Thoracic aorta (tissue), 2 donors: ENCODE results near the gene SURF4. TPM values are rescaled to one million over a fixed set of nuclear protein-coding genes. Genes with fewer than 3 reads are reported as not detected.

ENCODE experiments used
- ATAC-seq: fragments of 150-250 bp; one replicate; pipeline ENCODE4 v1.8.0; 2017; ENCODE audit warnings: low read depth; ENCODE audit not compliant: insufficient number of reproducible peaks, low FRiP score
- DNase-seq: peaks from one replicate; pipeline ENCODE4 v3.0.0-alpha.2; 2020; ENCODE audit warnings: low spot score
- H3K27ac ChIP-seq, 2 donors: fragments of 200-600 bp; sonication (generic); 1 replicate in 1 of 2; 2 replicates in 1 of 2; pipeline ENCODE4 v1.5.1; 2016; ENCODE audit warnings: mild to moderate bottlenecking in 2 of 2, moderate library complexity in 2 of 2
- H3K27me3 ChIP-seq: fragments of 200-600 bp; sonication (generic); replicated peaks from 2 replicates; pipeline ENCODE4 v1.6.0; 2016; ENCODE audit warnings: mild to moderate bottlenecking; ENCODE audit not compliant: insufficient read depth
- H3K36me3 ChIP-seq: fragments of 200-600 bp; sonication (generic); one replicate; pipeline ENCODE4 v1.5.1; 2016
- H3K4me1 ChIP-seq, 2 donors: fragments of 200-600 bp; sonication (generic); 1 replicate in 1 of 2; 2 replicates in 1 of 2; pipeline versions ENCODE4 v1.5.1 to v1.6.0; 2016; ENCODE audit warnings: low read depth in 2 of 2, mild to moderate bottlenecking in 1 of 2; ENCODE audit not compliant: control insufficient read depth in 1 of 2
- H3K4me3 ChIP-seq: fragments of 200-600 bp; sonication (generic); 2 replicates; pipeline ENCODE4 v1.5.1; 2016; ENCODE audit warnings: mild to moderate bottlenecking
- H3K9me3 ChIP-seq: fragments of 200-600 bp; sonication (generic); 2 replicates; pipeline ENCODE4 v1.5.1; 2016
- CTCF ChIP-seq: fragments of 200-600 bp; sonication (generic); IDR thresholded peaks from one replicate; pipeline ENCODE4 v1.5.1; 2019; ENCODE audit warnings: antibody characterized with exemption
- total RNA-seq, 2 donors: library from RNA; depleted of rRNA; stranded (reverse); fragments of >200 nt; gene quantifications; one replicate each; pipeline versions ENCODE4 v1.1.0 to v1.2.3, GENCODE V29; 2016

The SURF4 gene
- total RNA-seq, 2 donors from 2014 or later = 152 to 154 TPM

GRCh38 chr9:133415170-133415569, 39.3 kb upstream of the SURF4 start:
- ATAC-seq = no peak
- Histone ChIP-seq H3K27me3 (no peaks in the 10 kb centered on the region), H3K36me3 (peaks cover 25% of the 10 kb centered on the region), H3K4me3 (no peak overlapping the region), H3K27ac (no peak overlapping the region), H3K9me3 (no peaks in the 10 kb centered on the region), H3K4me1 (peaks cover 11 to 20% of the 10 kb centered on the region in 2 donors)
- no peak for TF ChIP-seq CTCF
- DNase-seq = no peak

GRCh38 chr9:133408042-133408441, 32.2 kb upstream of the SURF4 start:
- no peaks in the 10 kb centered on the region for H3K27me3 ChIP-seq
- no peak overlapping the region for H3K27ac ChIP-seq
- H3K9me3 ChIP-seq = no peaks in the 10 kb centered on the region
- no peaks in the 10 kb centered on the region for H3K4me1 ChIP-seq
- DNase-seq = no peak
- no peak for ATAC-seq
- H3K36me3 ChIP-seq = peaks cover 59% of the 10 kb centered on the region
- no peak overlapping the region for H3K4me3 ChIP-seq
- no peak for TF ChIP-seq CTCF

GRCh38 chr9:133406480-133407307, 30.8 kb upstream of the SURF4 start:
- no peak for ATAC-seq
- Histone ChIP-seq H3K4me3 (no peak overlapping the region), H3K27me3 (no peaks in the 10 kb centered on the region), H3K36me3 (peaks cover 50% of the 10 kb centered on the region), H3K4me1 (no peaks in the 10 kb centered on the region), H3K27ac (no peak overlapping the region), H3K9me3 (no peaks in the 10 kb centered on the region)
- TF ChIP-seq CTCF = peak; percentile 86
- no peak for DNase-seq

- Histone ChIP-seq H3K9me3 (no peaks in the 10 kb centered on the region), H3K27me3 (no peaks in the 10 kb centered on the region), H3K4me1 (no peaks in the 10 kb centered on the region), H3K4me3 (no peak overlapping the region), H3K27ac (no peak overlapping the region), H3K36me3 (peaks cover 43% of the 10 kb centered on the region)
- no peak for ATAC-seq
- TF ChIP-seq CTCF = no peak
- no peak for DNase-seq
Measured at GRCh38 chr9:133405508-133406438, 29.9 kb upstream of the SURF4 start.

GRCh38 chr9:133404454-133405002, 28.7 kb upstream of the SURF4 start:
- H3K36me3 ChIP-seq = peaks cover 30% of the 10 kb centered on the region

More at GRCh38 chr9:133404454-133405002, 28.7 kb upstream of the SURF4 start:
- no peak for TF ChIP-seq CTCF
- Histone ChIP-seq H3K9me3 (no peaks in the 10 kb centered on the region), H3K4me3 (no peak overlapping the region), H3K27ac (no peak overlapping the region), H3K4me1 (no peaks in the 10 kb centered on the region), H3K27me3 (no peaks in the 10 kb centered on the region)
- no peak for DNase-seq
- ATAC-seq = no peak
